Mucosa of descending colon (tissue), 3 donors: ENCODE measurements around the gene CLDND1. TPM values are rescaled to one million over a fixed set of nuclear protein-coding genes. Genes with fewer than 3 reads are reported as not detected.
A peak's percentile ranks its signal among the peaks of the same experiment; 100 is the strongest.

Experiments
- ATAC-seq: fragments of 200-7000 bp; cut with Tn5 transposase; one replicate; pipeline ENCODE4 v1.9.1; 2020; ENCODE audit warnings: mild to moderate bottlenecking, moderate library complexity
- DNase-seq, 3 donors: peaks; one replicate each; pipeline ENCODE4 v3.0.0-alpha.2; 2020
- H3K36me3 ChIP-seq: fragments of 200-600 bp; one replicate; pipeline ENCODE4 v1.8.0; 2021; ENCODE audit warnings: low read depth, mild to moderate bottlenecking
- H3K4me1 ChIP-seq: fragments of 200-600 bp; one replicate; pipeline ENCODE4 v1.8.0; 2021; ENCODE audit warnings: low read depth, mild to moderate bottlenecking
- H3K4me3 ChIP-seq: fragments of 200-600 bp; one replicate; pipeline ENCODE4 v1.8.0; 2021; ENCODE audit warnings: mild to moderate bottlenecking
- H3K9me3 ChIP-seq: fragments of 200-600 bp; one replicate; pipeline ENCODE4 v1.8.0; 2021; ENCODE audit warnings: mild to moderate bottlenecking
- intact Hi-C, 2 donors: fragments of 100-400 bp; cut with DNase I in 1 of 2; cut with micrococcal nuclease in 1 of 2; formaldehyde crosslinking; loops; one replicate each; pipeline versions ENCODE4 v1.11.0 to v1.11.1; 2022; cut with DNase I, micrococcal nuclease
- total RNA-seq, 3 donors: library from RNA; stranded (reverse); fragmentation: NEBNext Ultra II Directional in 2 of 3; extraction: Animal tissue kit (Norgen Biotek cat#: 25700) in 2 of 3; gene quantifications; one replicate each; pipeline versions ENCODE4 v1.2.1 to v1.2.4, GENCODE V29; 2021 to 2023
- TF ChIP-seq, protein P1 (sequence below): fragments of 200-600 bp; IDR thresholded peaks from one replicate; pipeline ENCODE4 v1.8.0; 2022; ENCODE audit warnings: antibody characterized with exemption, mild to moderate bottlenecking
- donor health status: DM: no; HTN: no; CAD: no; lungs with moderate emphysema.
- donor health status: DM: no; HTN: no; CAD: no.
- donor health status: DM: no; HTN: yes; CAD: no.

The CLDND1 gene
- total RNA-seq, 3 donors from 2014 or later = 64.6 to 150 (median 70.4) TPM

DNA sequence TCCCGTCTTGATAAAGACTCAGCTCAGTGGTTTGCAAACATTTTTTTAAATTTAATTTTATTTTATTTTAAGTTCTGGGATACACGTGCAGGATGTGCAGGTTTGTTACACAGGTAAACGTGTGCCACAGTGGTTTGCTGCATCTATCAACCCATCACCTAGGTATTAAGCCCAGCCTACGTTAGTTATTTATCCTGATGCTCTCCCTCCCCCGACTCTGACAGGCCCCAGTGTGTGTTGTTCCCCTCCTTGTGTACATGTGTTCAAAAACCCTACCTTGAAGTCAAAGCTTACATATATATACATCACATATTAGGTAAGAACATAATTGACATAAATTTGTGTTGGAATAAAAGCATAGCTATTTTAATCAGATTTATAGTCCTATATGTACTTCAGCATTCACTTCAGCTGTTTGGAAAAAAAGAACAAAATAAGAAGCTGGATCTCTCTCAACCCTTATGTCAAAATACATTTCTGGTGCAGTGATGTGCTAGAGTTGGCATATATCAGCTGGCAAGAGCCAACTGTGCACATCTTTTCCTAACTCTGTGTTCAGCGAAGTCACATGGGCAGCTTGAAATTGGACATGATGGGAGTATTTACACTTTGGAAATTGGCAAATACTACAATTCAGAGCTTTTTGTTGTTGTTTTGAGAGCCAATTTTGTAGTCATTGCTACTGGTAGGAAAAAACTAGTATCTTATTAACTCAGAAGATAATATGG lies 35.6 kb upstream of the CLDND1 start:
- Histone ChIP-seq H3K4me3 (no peak overlapping the region), H3K4me1 (no peaks in the 10 kb centered on the region), H3K36me3 (no peaks in the 10 kb centered on the region), H3K9me3 (no peaks in the 10 kb centered on the region)
- ATAC-seq (no peak), DNase-seq (no peak)
- intact Hi-C loops = no loop called here
- TF ChIP-seq, protein P1, sequence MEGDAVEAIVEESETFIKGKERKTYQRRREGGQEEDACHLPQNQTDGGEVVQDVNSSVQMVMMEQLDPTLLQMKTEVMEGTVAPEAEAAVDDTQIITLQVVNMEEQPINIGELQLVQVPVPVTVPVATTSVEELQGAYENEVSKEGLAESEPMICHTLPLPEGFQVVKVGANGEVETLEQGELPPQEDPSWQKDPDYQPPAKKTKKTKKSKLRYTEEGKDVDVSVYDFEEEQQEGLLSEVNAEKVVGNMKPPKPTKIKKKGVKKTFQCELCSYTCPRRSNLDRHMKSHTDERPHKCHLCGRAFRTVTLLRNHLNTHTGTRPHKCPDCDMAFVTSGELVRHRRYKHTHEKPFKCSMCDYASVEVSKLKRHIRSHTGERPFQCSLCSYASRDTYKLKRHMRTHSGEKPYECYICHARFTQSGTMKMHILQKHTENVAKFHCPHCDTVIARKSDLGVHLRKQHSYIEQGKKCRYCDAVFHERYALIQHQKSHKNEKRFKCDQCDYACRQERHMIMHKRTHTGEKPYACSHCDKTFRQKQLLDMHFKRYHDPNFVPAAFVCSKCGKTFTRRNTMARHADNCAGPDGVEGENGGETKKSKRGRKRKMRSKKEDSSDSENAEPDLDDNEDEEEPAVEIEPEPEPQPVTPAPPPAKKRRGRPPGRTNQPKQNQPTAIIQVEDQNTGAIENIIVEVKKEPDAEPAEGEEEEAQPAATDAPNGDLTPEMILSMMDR = no peak

GRCh38 chr3:98557324-98558010 lies 34.8 kb upstream of the CLDND1 start:
- ATAC-seq = peak; percentile 26
- intact Hi-C loops = no loop called here
- TF ChIP-seq, protein P1 = no peak
- no peaks in the 10 kb centered on the region for H3K9me3 ChIP-seq
- H3K4me3 ChIP-seq = no peak overlapping the region
- no peak for DNase-seq
- no peaks in the 10 kb centered on the region for H3K4me1 ChIP-seq
- no peaks in the 10 kb centered on the region for H3K36me3 ChIP-seq

DNA sequence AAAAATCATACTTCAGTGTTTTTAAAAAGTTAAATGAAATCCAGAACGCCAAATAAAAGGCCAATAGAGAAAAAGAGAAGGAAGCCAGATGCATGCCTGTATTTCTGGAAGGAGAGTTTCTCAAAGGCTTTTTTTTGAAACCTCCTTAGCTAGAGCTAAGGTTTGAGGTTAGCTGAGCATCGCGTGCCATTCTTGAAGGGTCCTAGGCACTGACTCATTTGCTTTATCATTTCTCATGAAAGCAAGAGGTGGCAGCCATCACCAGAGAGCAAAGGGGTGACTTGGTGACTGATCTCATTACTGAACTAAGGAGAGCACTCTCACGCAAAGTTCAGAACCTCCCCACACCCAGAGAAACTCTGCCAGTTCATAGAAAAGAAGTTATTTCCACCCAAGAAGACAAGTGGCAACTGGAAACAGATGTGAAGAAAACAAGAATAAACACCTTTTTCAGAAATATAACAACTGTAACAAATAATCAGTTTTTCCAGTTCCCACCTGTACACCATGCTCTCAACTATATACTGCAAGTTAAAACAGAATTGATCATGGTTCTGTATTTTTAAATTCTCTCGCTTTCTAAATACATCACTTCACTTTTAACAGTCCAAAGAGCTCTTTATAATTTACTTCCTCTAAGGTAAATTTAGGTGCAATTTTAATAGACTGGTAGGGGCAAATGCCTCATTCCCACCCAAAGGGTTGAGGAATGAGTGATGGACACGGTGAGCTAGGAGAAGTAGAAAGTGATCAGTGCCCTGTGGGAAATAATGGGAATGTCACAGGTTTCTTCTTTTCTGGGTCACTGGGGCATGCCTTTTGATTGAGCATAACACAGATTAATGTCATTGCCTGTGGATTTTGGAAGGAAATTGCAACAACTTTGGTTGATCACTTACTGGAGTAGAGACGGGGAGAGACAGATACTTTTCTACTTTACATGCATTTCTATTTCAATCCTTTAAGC lies 33.7 kb upstream of the CLDND1 start:
- TF ChIP-seq, protein P1 = no peak
- DNase-seq (no peak), ATAC-seq (peak; percentile 65)
- intact Hi-C loops = no loop called here
- H3K4me1 ChIP-seq = no peaks in the 10 kb centered on the region
- no peaks in the 10 kb centered on the region for H3K36me3 ChIP-seq
- H3K4me3 ChIP-seq = no peak overlapping the region
- H3K9me3 ChIP-seq = no peaks in the 10 kb centered on the region

GRCh38 chr3:98555025-98555379 lies 32.3 kb upstream of the CLDND1 start:
- Histone ChIP-seq H3K4me1 (no peaks in the 10 kb centered on the region), H3K36me3 (no peaks in the 10 kb centered on the region), H3K9me3 (no peaks in the 10 kb centered on the region), H3K4me3 (no peak overlapping the region)
- DNase-seq (no peak), ATAC-seq (no peak)
- intact Hi-C loops = no loop called here
- TF ChIP-seq, protein P1 = no peak

GRCh38 chr3:98554580-98554979 lies 31.9 kb upstream of the CLDND1 start:
- no peaks in the 10 kb centered on the region for H3K9me3 ChIP-seq
- intact Hi-C loops = no loop called here
- TF ChIP-seq, protein P1 = no peak
- H3K36me3 ChIP-seq = no peaks in the 10 kb centered on the region
- no peak for DNase-seq
- ATAC-seq = no peak
- no peaks in the 10 kb centered on the region for H3K4me1 ChIP-seq
- no peak overlapping the region for H3K4me3 ChIP-seq
